ENCODE measurements around the gene NPAS2. TPM values are rescaled to one million over a fixed set of nuclear protein-coding genes. Genes with fewer than 3 reads are reported as not detected.

The NPAS2 gene
- total and polyA plus RNA-seq, 2 donors (not counting 3 experiments of a cell fraction or from before 2014, with no cell fraction given) = 29.0 to 53.9 TPM

DNA sequence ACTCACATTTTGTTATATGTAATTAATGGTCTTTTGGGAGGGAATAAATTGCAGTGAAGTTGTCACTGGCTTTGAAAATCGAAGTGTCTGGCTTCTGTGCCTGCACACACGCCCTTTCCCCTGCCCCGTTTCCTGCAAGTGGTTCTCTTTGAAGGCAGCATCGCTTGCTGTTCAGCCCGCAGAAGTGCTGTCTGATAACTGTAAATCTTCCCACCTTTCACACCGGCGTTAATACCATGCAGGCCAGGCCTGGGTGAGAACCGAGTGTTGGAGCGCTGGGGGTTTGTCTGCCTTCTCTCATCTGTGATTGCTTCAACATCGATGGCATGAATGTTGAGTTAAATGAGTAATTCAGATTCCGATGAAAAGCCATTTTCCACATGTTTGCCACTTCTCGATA is 144.3 kb downstream of the NPAS2 start:
- no peak overlapping the region for H3K27ac ChIP-seq (ENCODE audit: insufficient read depth, low read depth, low read length)
- DNase-seq (ENCODE audit: low read depth, low spot score) (no peak), FAIRE-seq (no peak)
- no peak overlapping the region for H3K9ac ChIP-seq (replicated peaks; ENCODE audit: extremely low read depth, insufficient read depth, low read length)
- H3K4me2 ChIP-seq (ENCODE audit: insufficient read depth, low read length) = no peak overlapping the region
- ChIA-PET CTCF (no interaction called here), POLR2A (interaction anchor here (0.7 kb wide), 1 partner anchor 236 kb away, joined by 5 read pairs; no protein-coding TSS in a partner anchor)
- dilution Hi-C loops (cut with MboI; ENCODE audit: extremely low pct_ligation_motif_present, low sequenced_read_pairs) (no loop called here), intact Hi-C loops (cut with micrococcal nuclease) (no loop called here)
- H4K20me1 ChIP-seq (replicated peaks; ENCODE audit: control insufficient read depth, extremely low read depth, insufficient read depth, low read length) = no peaks in the 10 kb centered on the region
- TF ChIP-seq POLR2A (IDR thresholded peaks at IDR 0.05; ENCODE audit: low read depth, low read length) = no peak
- TF ChIP-seq, protein P1, sequence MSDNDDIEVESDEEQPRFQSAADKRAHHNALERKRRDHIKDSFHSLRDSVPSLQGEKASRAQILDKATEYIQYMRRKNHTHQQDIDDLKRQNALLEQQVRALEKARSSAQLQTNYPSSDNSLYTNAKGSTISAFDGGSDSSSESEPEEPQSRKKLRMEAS (IDR thresholded peaks at IDR 0.05; ENCODE audit: insufficient read depth, insufficient read length) = no peak
- TF ChIP-seq FOS (IDR thresholded peaks at IDR 0.05; ENCODE audit: borderline replicate concordance, insufficient read depth, low read length) = no peak
- TF ChIP-seq, protein P2, sequence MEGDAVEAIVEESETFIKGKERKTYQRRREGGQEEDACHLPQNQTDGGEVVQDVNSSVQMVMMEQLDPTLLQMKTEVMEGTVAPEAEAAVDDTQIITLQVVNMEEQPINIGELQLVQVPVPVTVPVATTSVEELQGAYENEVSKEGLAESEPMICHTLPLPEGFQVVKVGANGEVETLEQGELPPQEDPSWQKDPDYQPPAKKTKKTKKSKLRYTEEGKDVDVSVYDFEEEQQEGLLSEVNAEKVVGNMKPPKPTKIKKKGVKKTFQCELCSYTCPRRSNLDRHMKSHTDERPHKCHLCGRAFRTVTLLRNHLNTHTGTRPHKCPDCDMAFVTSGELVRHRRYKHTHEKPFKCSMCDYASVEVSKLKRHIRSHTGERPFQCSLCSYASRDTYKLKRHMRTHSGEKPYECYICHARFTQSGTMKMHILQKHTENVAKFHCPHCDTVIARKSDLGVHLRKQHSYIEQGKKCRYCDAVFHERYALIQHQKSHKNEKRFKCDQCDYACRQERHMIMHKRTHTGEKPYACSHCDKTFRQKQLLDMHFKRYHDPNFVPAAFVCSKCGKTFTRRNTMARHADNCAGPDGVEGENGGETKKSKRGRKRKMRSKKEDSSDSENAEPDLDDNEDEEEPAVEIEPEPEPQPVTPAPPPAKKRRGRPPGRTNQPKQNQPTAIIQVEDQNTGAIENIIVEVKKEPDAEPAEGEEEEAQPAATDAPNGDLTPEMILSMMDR (IDR thresholded peaks at IDR 0.05; ENCODE audit: extremely low read depth in 1 of 2, insufficient read depth in 1 of 2, low read depth in 1 of 2, low read length in 2 of 2) = no peak
- no peak for TF ChIP-seq POLR2AphosphoS5 (IDR thresholded peaks at IDR 0.05; ENCODE audit: insufficient read depth, low read depth, low read length)
- TF ChIP-seq GATA2 (IDR thresholded peaks at IDR 0.05; ENCODE audit: insufficient read depth, insufficient read length, low read depth, low read length) = no peak
- no peak for TF ChIP-seq EZH2 (IDR thresholded peaks at IDR 0.05; ENCODE audit: borderline replicate concordance, low read depth, low read length, severe bottlenecking)
- no peak overlapping the region for H3K4me3 ChIP-seq (replicated peaks in 1 of 3; ENCODE audit: insufficient read depth in 1 of 3, low read depth in 1 of 3, low read length in 3 of 3)
- no peaks in the 10 kb centered on the region for H3K9me3 ChIP-seq (replicated peaks; ENCODE audit: control insufficient read depth, insufficient read depth, low read length)
- no peaks in the 10 kb centered on the region for H3K27me3 ChIP-seq (ENCODE audit: control insufficient read depth in 2 of 2, insufficient read depth in 2 of 2, low read length in 2 of 2)
- BruUV-seq (replicated peaks) = no TSS peak
- H3K36me3 ChIP-seq (ENCODE audit: control insufficient read depth in 2 of 2, extremely low read depth in 1 of 2, insufficient read depth in 2 of 2, low read length in 2 of 2) = peaks cover 3 to 13% of the 10 kb centered on the region in 2 experiments
- H3K9me1 ChIP-seq (replicated peaks; ENCODE audit: control insufficient read depth, extremely low read depth, insufficient read depth, low read length) = no peaks in the 10 kb centered on the region
- no peaks in the 10 kb centered on the region for H3K79me2 ChIP-seq (ENCODE audit: control insufficient read depth, insufficient read depth, low read length)
- H2AFZ ChIP-seq (ENCODE audit: low read depth, low read length) = no peak overlapping the region
- H3K4me1 ChIP-seq (ENCODE audit: control insufficient read depth, extremely low read depth, insufficient read depth, low read length) = peaks cover 9% of the 10 kb centered on the region
